GM10266 (cell line): ENCODE measurements around the gene UQCR11.

Experiments
- DNase-seq: peaks from one replicate; pipeline ENCODE4 v3.0.0; 2012; ENCODE audit errors: extremely low spot score
- CTCF ChIP-seq: IDR thresholded peaks from 2 replicates; pipeline ENCODE4 v1.5.1; 2012; ENCODE audit warnings: mild to moderate bottlenecking, low read depth; ENCODE audit not compliant: control insufficient read depth, insufficient read depth; ENCODE audit errors: missing control alignments

Gene UQCR11

GRCh38 chr19:1584500-1585242 is 20.6 kb downstream of the UQCR11 start:
- TF ChIP-seq CTCF: no peak

GRCh38 chr19:1582201-1582600 is 23.1 kb downstream of the UQCR11 start:
- TF ChIP-seq CTCF: no peak
- no peak for DNase-seq

More at GRCh38 chr19:1584500-1585242, 20.6 kb downstream of the UQCR11 start:
- no peak for DNase-seq

- DNase-seq: no peak
- no peak for TF ChIP-seq CTCF
Measured at GRCh38 chr19:1580957-1581356, 24.3 kb downstream of the UQCR11 start.

- no peak for TF ChIP-seq CTCF
- no peak for DNase-seq
Measured at GRCh38 chr19:1580382-1580781, 24.9 kb downstream of the UQCR11 start.

- no peak for TF ChIP-seq CTCF
Measured at GRCh38 chr19:1579222-1579621, 26.0 kb downstream of the UQCR11 start.

GRCh38 chr19:1577929-1578618 is 27.2 kb downstream of the UQCR11 start:
- no peak for TF ChIP-seq CTCF
- no peak for DNase-seq

More at GRCh38 chr19:1579222-1579621, 26.0 kb downstream of the UQCR11 start:
- no peak for DNase-seq
